Adipocyte (in vitro differentiated cells): ENCODE measurements around the gene IFT52.

Experiments
- DNase-seq: peaks from one replicate; pipeline ENCODE4 v3.0.0-alpha.2; 2015; ENCODE audit warnings: low read depth
- H3K27me3 ChIP-seq: replicated peaks from 2 replicates; pipeline ENCODE4 v1.7.0; 2013; ENCODE audit warnings: mild to moderate bottlenecking, low read length, moderate library complexity; ENCODE audit not compliant: control insufficient read depth, insufficient read depth
- H3K36me3 ChIP-seq: 2 replicates; pipeline ENCODE4 v1.7.0; 2013; ENCODE audit warnings: low read length, mild to moderate bottlenecking, moderate library complexity; ENCODE audit not compliant: control insufficient read depth, insufficient read depth, severe bottlenecking
- H3K4me1 ChIP-seq: 2 replicates; pipeline ENCODE4 v1.7.0; 2013; ENCODE audit warnings: mild to moderate bottlenecking, low read length, moderate library complexity; ENCODE audit not compliant: control insufficient read depth, insufficient read depth
- H3K4me3 ChIP-seq: 2 replicates; pipeline ENCODE4 v1.7.0; 2013; ENCODE audit warnings: mild to moderate bottlenecking, low read length, moderate library complexity
- H3K9ac ChIP-seq: 2 replicates; pipeline ENCODE4 v1.7.0; 2013; ENCODE audit warnings: mild to moderate bottlenecking, low read length, moderate library complexity
- H3K9me3 ChIP-seq: 2 replicates; pipeline ENCODE4 v1.7.0; 2013; ENCODE audit warnings: mild to moderate bottlenecking, low read length, moderate library complexity; ENCODE audit not compliant: control insufficient read depth

Gene IFT52

GRCh38 chr20:43554369-43554768, 36.4 kb upstream of the IFT52 start:
- no peak overlapping the region for H3K9ac ChIP-seq
- DNase-seq, result no peak
- no peak overlapping the region for H3K4me3 ChIP-seq
- H3K9me3 ChIP-seq, result no peaks in the 10 kb centered on the region
- no peaks in the 10 kb centered on the region for H3K27me3 ChIP-seq
- H3K36me3 ChIP-seq, result no peaks in the 10 kb centered on the region
- H3K4me1 ChIP-seq, result peaks cover 18% of the 10 kb centered on the region

- H3K4me1 ChIP-seq, result peaks cover 20% of the 10 kb centered on the region
- peak within 1 kb of the TSS; percentile 53 for H3K4me3 ChIP-seq
- H3K27me3 ChIP-seq, result no peaks in the 10 kb centered on the region
- DNase-seq, result peak; percentile 70
- H3K9ac ChIP-seq, result peak within 1 kb of the TSS; percentile 60
- H3K36me3 ChIP-seq, result no peaks in the 10 kb centered on the region
- H3K9me3 ChIP-seq, result no peaks in the 10 kb centered on the region
Measured at GRCh38 chr20:43558412-43559146, 32.2 kb upstream of the IFT52 start, which contains the start of gene SGK2. SGK2 (plus strand) TSS chr20:43559027; CDS start chr20:43566496, 7,469 bp downstream.

GRCh38 chr20:43559147-43559987, 31.4 kb upstream of the IFT52 start:
- no peak for DNase-seq
- Histone ChIP-seq H3K4me3 (peak overlapping the region; percentile 53), H3K9ac (peak overlapping the region; percentile 60)

GRCh38 chr20:43560974-43561373, 29.8 kb upstream of the IFT52 start:
- no peaks in the 10 kb centered on the region for H3K36me3 ChIP-seq
- no peak for DNase-seq
- no peak overlapping the region for H3K9ac ChIP-seq
- no peaks in the 10 kb centered on the region for H3K9me3 ChIP-seq
- peaks cover 20% of the 10 kb centered on the region for H3K4me1 ChIP-seq
- no peak overlapping the region for H3K4me3 ChIP-seq
- no peaks in the 10 kb centered on the region for H3K27me3 ChIP-seq

More at GRCh38 chr20:43559147-43559987, 31.4 kb upstream of the IFT52 start:
- peaks cover 20% of the 10 kb centered on the region for H3K4me1 ChIP-seq
- no peaks in the 10 kb centered on the region for H3K36me3 ChIP-seq
- no peaks in the 10 kb centered on the region for H3K27me3 ChIP-seq
- no peaks in the 10 kb centered on the region for H3K9me3 ChIP-seq

- peaks cover 3% of the 10 kb centered on the region for H3K36me3 ChIP-seq
- H3K4me3 ChIP-seq, result no peak overlapping the region
- H3K27me3 ChIP-seq, result peaks cover 5% of the 10 kb centered on the region
- no peak for DNase-seq
- no peak overlapping the region for H3K9ac ChIP-seq
- H3K9me3 ChIP-seq, result no peaks in the 10 kb centered on the region
- H3K4me1 ChIP-seq, result peaks cover 11% of the 10 kb centered on the region
Measured at GRCh38 chr20:43563429-43563828, 27.3 kb upstream of the IFT52 start.

GRCh38 chr20:43563991-43564390, 26.7 kb upstream of the IFT52 start:
- H3K4me1 ChIP-seq, result peaks cover 5% of the 10 kb centered on the region
- peaks cover 5% of the 10 kb centered on the region for H3K27me3 ChIP-seq
- no peak overlapping the region for H3K4me3 ChIP-seq
- DNase-seq, result no peak
- no peaks in the 10 kb centered on the region for H3K9me3 ChIP-seq
- H3K36me3 ChIP-seq, result peaks cover 3% of the 10 kb centered on the region
- H3K9ac ChIP-seq, result no peak overlapping the region

GRCh38 chr20:43564455-43564854, 26.3 kb upstream of the IFT52 start:
- H3K9ac ChIP-seq, result no peak overlapping the region
- H3K27me3 ChIP-seq, result peaks cover 6% of the 10 kb centered on the region
- no peak for DNase-seq
- H3K4me1 ChIP-seq, result peaks cover under 1% of the 10 kb centered on the region
- no peak overlapping the region for H3K4me3 ChIP-seq
- no peaks in the 10 kb centered on the region for H3K9me3 ChIP-seq
- H3K36me3 ChIP-seq, result peaks cover 4% of the 10 kb centered on the region

GRCh38 chr20:43564993-43565757, 25.6 kb upstream of the IFT52 start:
- peaks cover 9% of the 10 kb centered on the region for H3K27me3 ChIP-seq
- no peaks in the 10 kb centered on the region for H3K4me1 ChIP-seq
- no peak overlapping the region for H3K4me3 ChIP-seq
- H3K9me3 ChIP-seq, result no peaks in the 10 kb centered on the region
- no peak overlapping the region for H3K9ac ChIP-seq
- H3K36me3 ChIP-seq, result peaks cover 11% of the 10 kb centered on the region
- no peak for DNase-seq

GRCh38 chr20:43565758-43566104, 25.0 kb upstream of the IFT52 start:
- Histone ChIP-seq H3K27me3 (peaks cover 9% of the 10 kb centered on the region), H3K36me3 (peaks cover 12% of the 10 kb centered on the region), H3K9me3 (no peaks in the 10 kb centered on the region), H3K4me3 (no peak overlapping the region), H3K9ac (no peak overlapping the region), H3K4me1 (no peaks in the 10 kb centered on the region)
- DNase-seq, result no peak

GRCh38 chr20:43567477-43567876, 23.3 kb upstream of the IFT52 start:
- Histone ChIP-seq H3K4me3 (no peak overlapping the region), H3K27me3 (peaks cover 9% of the 10 kb centered on the region), H3K9me3 (no peaks in the 10 kb centered on the region), H3K4me1 (no peaks in the 10 kb centered on the region), H3K9ac (no peak overlapping the region), H3K36me3 (peaks cover 15% of the 10 kb centered on the region)
- no peak for DNase-seq

- H3K9ac ChIP-seq, result no peak overlapping the region
- no peaks in the 10 kb centered on the region for H3K9me3 ChIP-seq
- H3K4me1 ChIP-seq, result no peaks in the 10 kb centered on the region
- peaks cover 9% of the 10 kb centered on the region for H3K27me3 ChIP-seq
- no peak overlapping the region for H3K4me3 ChIP-seq
- no peak for DNase-seq
- H3K36me3 ChIP-seq, result peaks cover 16% of the 10 kb centered on the region
Measured at GRCh38 chr20:43568706-43569105, 22.0 kb upstream of the IFT52 start.
